GM12872 (cell line): ENCODE measurements around the gene GRIN2C.

ENCODE experiments used
- CTCF ChIP-seq: IDR thresholded peaks from 3 replicates; pipeline ENCODE4 v1.5.1; 2011; ENCODE audit warnings: low read depth, mild to moderate bottlenecking, low read length, moderate library complexity; ENCODE audit not compliant: insufficient read depth

The GRIN2C gene

GRCh38 chr17:74883241-74883745, 23.6 kb upstream of the GRIN2C start:
- no peak for TF ChIP-seq CTCF

GRCh38 chr17:74882517-74883240, 23.0 kb upstream of the GRIN2C start:
- TF ChIP-seq CTCF, result 0 out of 3 replicates have a peak, but pooled peaks have one; percentile 8

- no peak for TF ChIP-seq CTCF
These were observed 21.4 kb upstream of the GRIN2C start for GRCh38 chr17:74881073-74881472.

GRCh38 chr17:74879308-74879707, 19.6 kb upstream of the GRIN2C start:
- TF ChIP-seq CTCF, result no peak

- no peak for TF ChIP-seq CTCF
These were observed 19.0 kb upstream of the GRIN2C start for GRCh38 chr17:74878658-74879057.

- TF ChIP-seq CTCF, result no peak
These were observed 18.2 kb upstream of the GRIN2C start for GRCh38 chr17:74877592-74878548.

GRCh38 chr17:74875977-74876593, 16.4 kb upstream of the GRIN2C start:
- TF ChIP-seq CTCF, result no peak
